Measurements from ENCODE around the gene KLF12.

KLF12 gene

DNA sequence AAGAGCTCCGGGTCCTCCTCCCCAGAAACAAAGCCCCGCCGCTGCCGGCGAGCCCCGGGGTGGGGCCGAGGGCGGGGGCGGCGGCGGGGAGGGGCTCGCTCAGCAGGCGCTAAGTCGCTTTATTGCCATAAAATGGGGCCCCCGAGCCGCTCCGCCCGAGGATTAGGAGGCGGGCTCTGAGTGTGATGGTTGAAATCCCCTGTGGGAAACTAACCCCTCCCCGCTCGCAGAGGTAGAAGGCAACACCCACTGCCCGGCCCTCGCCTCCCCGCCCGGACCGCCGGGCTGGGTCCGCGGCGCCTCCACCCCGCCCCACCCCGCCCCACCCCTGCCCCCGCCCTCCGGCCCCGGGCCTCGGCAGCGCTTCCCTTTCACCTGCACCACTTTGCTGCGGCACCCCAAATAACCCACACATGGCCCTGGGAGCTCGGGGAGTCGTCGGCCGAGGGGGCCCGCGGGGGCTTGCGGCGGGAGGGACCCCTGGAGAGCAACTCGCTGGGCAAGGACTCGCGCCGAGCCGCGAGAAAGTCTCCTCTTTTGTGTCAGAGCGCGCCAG, at the start of gene KLF12:
Gene KLF12 (minus strand): TSS at position 184 of the 556 bp plus-strand sequence.
- TF ChIP-seq, protein P1, sequence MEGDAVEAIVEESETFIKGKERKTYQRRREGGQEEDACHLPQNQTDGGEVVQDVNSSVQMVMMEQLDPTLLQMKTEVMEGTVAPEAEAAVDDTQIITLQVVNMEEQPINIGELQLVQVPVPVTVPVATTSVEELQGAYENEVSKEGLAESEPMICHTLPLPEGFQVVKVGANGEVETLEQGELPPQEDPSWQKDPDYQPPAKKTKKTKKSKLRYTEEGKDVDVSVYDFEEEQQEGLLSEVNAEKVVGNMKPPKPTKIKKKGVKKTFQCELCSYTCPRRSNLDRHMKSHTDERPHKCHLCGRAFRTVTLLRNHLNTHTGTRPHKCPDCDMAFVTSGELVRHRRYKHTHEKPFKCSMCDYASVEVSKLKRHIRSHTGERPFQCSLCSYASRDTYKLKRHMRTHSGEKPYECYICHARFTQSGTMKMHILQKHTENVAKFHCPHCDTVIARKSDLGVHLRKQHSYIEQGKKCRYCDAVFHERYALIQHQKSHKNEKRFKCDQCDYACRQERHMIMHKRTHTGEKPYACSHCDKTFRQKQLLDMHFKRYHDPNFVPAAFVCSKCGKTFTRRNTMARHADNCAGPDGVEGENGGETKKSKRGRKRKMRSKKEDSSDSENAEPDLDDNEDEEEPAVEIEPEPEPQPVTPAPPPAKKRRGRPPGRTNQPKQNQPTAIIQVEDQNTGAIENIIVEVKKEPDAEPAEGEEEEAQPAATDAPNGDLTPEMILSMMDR (IDR thresholded peaks at IDR 0.05; ENCODE audit: insufficient read depth, low read depth, low read length, missing control alignments): no peak
- H3K4me3 ChIP-seq (ENCODE audit: low read depth, low read length): peak within 1 kb of the TSS; percentile 74
- peak; percentile 98 for DNase-seq (ENCODE audit: low read depth)

GRCh38 chr13:74182491-74182890, 48.3 kb upstream of the KLF12 start:
- no peak for DNase-seq (ENCODE audit: low read depth)
- TF ChIP-seq, protein P1 (IDR thresholded peaks at IDR 0.05; ENCODE audit: insufficient read depth, low read depth, low read length, missing control alignments): no peak
- no peak overlapping the region for H3K4me3 ChIP-seq (ENCODE audit: low read depth, low read length)

DNA sequence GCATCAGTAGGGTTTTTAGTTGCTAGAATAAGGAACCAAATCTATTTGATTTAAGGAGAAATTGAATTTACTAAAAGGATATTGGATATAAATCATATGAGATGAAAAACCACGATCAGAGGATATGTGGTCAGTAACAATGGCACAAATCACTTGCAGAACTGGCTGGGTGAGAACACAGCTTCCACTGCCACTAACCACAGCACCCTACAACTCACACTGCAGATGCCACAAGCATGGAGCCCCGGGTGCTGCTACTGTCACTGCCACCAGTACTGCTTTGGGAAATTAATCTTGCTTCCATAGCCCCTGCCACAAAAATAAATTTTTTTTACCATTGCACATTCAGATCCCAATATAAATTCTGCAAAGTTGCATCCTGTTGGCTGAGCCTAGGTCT, 40.6 kb upstream of the KLF12 start:
- no peak for DNase-seq (ENCODE audit: low read depth)
- TF ChIP-seq, protein P1 (IDR thresholded peaks at IDR 0.05; ENCODE audit: insufficient read depth, low read depth, low read length, missing control alignments): no peak
- no peak overlapping the region for H3K4me3 ChIP-seq (ENCODE audit: low read depth, low read length)

DNA sequence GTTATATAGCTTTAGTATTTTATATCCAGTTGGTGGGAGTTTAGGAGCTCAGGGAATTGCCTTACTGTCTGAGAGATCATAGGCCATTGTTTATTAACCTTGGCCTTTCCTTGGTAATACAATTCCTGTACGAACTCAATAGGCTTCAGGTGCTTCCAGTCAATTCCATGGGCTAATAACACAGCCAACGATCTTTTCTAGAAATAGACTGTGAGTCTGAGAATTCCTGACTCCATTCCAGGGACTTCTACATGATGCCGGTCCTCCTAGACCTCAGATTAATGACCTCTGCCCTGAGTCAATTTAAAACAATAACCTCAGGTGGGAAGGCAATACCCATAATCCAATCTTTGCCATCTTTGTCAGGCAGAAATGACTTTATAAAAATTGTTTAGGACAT, 39.6 kb upstream of the KLF12 start:
- H3K4me3 ChIP-seq (ENCODE audit: low read depth, low read length): no peak overlapping the region
- TF ChIP-seq, protein P1 (IDR thresholded peaks at IDR 0.05; ENCODE audit: insufficient read depth, low read depth, low read length, missing control alignments): no peak
- no peak for DNase-seq (ENCODE audit: low read depth)

DNA sequence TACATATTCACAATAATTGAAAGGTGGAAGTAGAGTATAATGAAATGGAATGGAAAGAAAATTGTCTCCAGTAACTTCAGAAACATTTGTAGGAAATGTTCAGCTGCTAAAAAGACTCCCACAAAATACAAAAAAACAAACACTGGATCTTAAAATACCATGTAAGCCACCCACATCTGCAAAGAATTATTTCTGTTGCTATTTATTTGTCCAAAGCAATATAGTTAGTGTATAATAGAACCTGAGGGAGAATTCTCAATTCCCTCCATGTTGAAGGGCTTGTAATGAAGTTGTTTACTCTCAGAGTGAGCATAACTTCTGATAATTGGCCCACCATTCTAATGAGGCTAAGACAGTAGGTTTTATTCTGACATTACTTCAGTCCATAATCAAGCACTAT, 37.4 kb upstream of the KLF12 start:
- no peak for DNase-seq (ENCODE audit: low read depth)
- no peak overlapping the region for H3K4me3 ChIP-seq (ENCODE audit: low read depth, low read length)
- TF ChIP-seq, protein P1 (IDR thresholded peaks at IDR 0.05; ENCODE audit: insufficient read depth, low read depth, low read length, missing control alignments): no peak

GRCh38 chr13:74169676-74170075, 35.5 kb upstream of the KLF12 start:
- H3K4me3 ChIP-seq (ENCODE audit: low read depth, low read length): no peak overlapping the region
- TF ChIP-seq, protein P1 (IDR thresholded peaks at IDR 0.05; ENCODE audit: insufficient read depth, low read depth, low read length, missing control alignments): no peak
- DNase-seq (ENCODE audit: low read depth): no peak

- H3K4me3 ChIP-seq (ENCODE audit: low read depth, low read length): no peak overlapping the region
- no peak for DNase-seq (ENCODE audit: low read depth)
- TF ChIP-seq, protein P1 (IDR thresholded peaks at IDR 0.05; ENCODE audit: insufficient read depth, low read depth, low read length, missing control alignments): no peak
Observed at GRCh38 chr13:74168263-74168675, 34.1 kb upstream of the KLF12 start.

Measured in GM12865 (cell line).